ENCODE results near the gene TAF4. TPM values are rescaled to one million over a fixed set of nuclear protein-coding genes. Genes with fewer than 3 reads are reported as not detected.

Gene TAF4
- total RNA-seq, 4 donors from 2014 or later = 21.1 to 40.6 (median 22.1) TPM

DNA sequence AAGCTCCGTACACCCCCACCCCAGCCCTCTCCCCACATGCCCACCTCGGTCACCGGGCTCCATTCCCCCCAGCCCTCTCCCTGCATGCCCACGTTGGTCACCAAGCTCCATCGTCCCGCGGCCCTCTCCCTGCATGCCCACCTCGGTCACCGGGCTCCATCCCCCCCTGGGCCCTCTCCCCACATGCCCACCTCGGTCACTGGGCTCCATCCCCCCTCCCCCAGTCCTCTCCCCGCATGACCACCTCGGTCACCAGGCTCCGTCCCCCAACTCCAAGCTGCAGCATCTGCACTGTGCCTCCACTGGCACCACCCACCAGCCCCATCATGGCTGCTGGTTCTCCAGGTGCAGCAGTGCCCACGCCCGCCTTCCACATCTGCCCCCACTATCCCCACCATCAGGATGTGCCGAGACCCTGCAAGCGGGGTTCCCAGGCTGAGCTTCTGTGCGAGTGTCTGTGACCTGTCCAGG lies 16.8 kb downstream of the TAF4 start:
- intact Hi-C loops (cut with DNase I; ENCODE audit: low total_unique reads) = no loop called here
- no peak for DNase-seq (ENCODE audit: low spot score in 2 of 2)
- TF ChIP-seq POLR2A (IDR thresholded peaks at IDR 0.05) = no peak
- TF ChIP-seq, protein P1, sequence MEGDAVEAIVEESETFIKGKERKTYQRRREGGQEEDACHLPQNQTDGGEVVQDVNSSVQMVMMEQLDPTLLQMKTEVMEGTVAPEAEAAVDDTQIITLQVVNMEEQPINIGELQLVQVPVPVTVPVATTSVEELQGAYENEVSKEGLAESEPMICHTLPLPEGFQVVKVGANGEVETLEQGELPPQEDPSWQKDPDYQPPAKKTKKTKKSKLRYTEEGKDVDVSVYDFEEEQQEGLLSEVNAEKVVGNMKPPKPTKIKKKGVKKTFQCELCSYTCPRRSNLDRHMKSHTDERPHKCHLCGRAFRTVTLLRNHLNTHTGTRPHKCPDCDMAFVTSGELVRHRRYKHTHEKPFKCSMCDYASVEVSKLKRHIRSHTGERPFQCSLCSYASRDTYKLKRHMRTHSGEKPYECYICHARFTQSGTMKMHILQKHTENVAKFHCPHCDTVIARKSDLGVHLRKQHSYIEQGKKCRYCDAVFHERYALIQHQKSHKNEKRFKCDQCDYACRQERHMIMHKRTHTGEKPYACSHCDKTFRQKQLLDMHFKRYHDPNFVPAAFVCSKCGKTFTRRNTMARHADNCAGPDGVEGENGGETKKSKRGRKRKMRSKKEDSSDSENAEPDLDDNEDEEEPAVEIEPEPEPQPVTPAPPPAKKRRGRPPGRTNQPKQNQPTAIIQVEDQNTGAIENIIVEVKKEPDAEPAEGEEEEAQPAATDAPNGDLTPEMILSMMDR (IDR thresholded peaks at IDR 0.05) = no peak
- 88 to 90% methylated on average over 18 of the region's 18 CpGs for WGBS, 2 donors
- H3K4me3 ChIP-seq (ENCODE audit: low read depth, poor library complexity, severe bottlenecking) = no peak overlapping the region

DNA sequence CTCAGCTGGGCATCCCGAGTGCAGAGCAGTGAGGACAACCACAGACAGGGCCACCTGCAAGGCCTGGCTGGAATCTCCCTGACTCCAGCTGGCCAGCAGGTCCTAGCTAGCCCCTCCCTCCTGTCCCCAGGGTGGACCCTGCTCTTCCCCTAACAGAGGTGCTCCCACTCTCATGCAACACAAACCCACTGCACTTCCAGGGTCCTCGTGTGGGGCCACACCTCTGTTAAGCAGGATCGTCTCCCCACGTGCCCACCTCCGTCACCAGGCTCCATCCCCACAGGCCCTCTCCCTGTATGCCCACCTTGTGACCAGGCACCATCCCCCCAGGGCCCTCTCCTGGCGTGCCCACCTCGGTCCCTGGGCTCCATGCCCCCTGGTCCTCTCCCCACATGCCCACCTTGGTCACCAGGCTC lies 17.3 kb downstream of the TAF4 start:
- intact Hi-C loops (cut with DNase I; ENCODE audit: low total_unique reads) = no loop called here
- DNase-seq (ENCODE audit: low spot score in 2 of 2) = no peak
- TF ChIP-seq, protein P1 (IDR thresholded peaks at IDR 0.05) = no peak
- no peak for TF ChIP-seq POLR2A (IDR thresholded peaks at IDR 0.05)
- 82 to 86% methylated on average over 7 of the region's 7 CpGs for whole genome bisulfite sequencing, 2 donors
- H3K4me3 ChIP-seq (ENCODE audit: low read depth, poor library complexity, severe bottlenecking) = no peak overlapping the region

DNA sequence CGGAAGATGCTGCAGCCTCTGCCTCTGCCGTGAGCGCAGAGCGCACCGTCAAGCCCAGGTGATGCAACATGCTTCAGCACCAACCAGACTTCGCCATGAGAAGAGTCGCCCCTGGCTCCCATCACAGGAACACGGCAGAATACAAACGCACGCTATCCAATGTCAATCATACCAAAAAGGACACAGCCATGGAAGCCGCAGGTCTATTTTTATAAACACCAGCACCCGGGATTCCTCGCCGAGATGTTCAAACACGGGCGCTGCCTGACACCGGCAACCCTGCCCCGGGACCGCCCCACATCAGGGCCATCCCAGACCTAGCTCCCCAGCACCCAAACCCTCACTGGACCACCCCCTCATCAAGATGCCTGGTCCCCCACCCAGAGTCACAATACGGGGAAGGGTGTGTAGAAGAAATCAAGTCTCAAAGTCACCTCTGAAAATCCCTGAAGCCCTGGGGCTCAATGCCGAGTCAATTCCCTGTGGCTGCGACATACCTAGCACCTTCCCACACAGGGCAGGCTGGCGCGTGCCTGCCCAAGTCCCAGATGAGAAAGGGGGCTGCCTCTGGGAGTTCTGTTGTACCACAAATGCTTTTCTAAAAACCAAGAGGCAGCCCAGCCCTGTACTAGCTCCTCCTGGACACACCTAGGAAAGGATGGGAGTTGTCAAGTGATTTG lies 17.9 kb downstream of the TAF4 start:
- TF ChIP-seq POLR2A (IDR thresholded peaks at IDR 0.05) = no peak
- TF ChIP-seq, protein P1 (IDR thresholded peaks at IDR 0.05) = no peak
- 87 to 93% methylated on average over 24 of the region's 24 CpGs for whole genome bisulfite sequencing, 2 donors
- intact Hi-C loops (cut with DNase I; ENCODE audit: low total_unique reads) = no loop called here
- no peak overlapping the region for H3K4me3 ChIP-seq (ENCODE audit: low read depth, poor library complexity, severe bottlenecking)
- DNase-seq (ENCODE audit: low spot score in 2 of 2) = no peak

DNA sequence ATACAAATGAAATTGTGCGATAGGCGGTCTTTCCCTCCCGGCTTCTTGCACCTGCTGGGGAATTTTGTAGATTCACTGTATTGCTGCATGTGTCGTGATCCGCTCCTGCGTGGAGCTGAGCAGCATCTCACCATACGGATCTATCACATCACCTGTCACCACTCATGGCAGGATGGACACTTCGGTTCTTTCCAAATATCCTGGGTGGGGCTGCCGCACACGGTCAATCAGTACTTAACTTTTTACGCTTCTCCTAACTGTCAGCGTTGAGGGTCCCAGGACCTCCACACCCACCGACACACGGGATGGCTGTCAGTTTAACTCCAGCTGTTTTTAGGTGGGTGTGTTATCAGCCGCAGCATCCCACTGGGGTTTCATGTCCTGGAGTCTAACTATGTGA lies 19.2 kb downstream of the TAF4 start:
- 94 to 96% methylated on average over 15 of the region's 15 CpGs for WGBS, 2 donors
- TF ChIP-seq, protein P1 (IDR thresholded peaks at IDR 0.05) = no peak
- no peak for TF ChIP-seq POLR2A (IDR thresholded peaks at IDR 0.05)

DNA sequence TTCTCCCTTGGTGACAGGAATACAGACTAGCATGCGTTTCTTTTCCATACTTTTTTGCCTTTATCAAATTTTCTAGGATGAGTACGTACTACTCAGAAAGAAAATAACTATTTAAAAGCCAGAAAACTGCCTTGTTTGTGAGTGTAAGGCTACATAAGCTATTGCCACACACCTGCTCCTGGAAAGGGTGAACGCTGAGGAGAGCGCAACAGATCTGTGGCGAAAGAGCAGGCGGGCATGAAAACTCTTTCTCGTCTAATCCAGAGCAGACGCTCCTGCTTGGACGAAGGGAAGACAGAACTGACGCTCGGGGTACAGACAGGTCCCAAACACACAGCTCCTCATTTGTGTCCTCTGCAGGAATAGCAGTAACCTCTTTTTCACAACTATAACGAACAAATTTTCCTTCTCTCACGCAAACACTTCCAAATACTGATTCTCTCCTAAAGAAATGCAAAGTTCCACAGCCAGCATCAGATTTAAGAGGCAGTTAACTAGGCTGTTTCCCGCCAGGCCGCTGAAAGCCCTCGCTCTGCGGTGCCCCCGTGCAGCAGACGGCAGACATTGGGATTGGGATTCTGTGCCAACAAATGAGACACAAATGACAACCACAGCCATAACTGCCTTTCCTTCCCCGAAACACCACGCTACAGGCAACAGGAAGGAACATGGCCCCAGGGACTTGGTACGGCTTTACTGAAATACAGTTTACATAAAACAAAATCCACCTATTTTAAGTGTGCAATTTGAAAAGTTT lies 20.0 kb downstream of the TAF4 start:
- intact Hi-C loops (cut with DNase I; ENCODE audit: low total_unique reads) = no loop called here
- no peak for DNase-seq (ENCODE audit: low spot score in 2 of 2)
- 79 to 82% methylated on average over 22 of the region's 22 CpGs for WGBS, 2 donors
- no peak overlapping the region for H3K4me3 ChIP-seq (ENCODE audit: low read depth, poor library complexity, severe bottlenecking)
- TF ChIP-seq, protein P1 (IDR thresholded peaks at IDR 0.05) = no peak
- TF ChIP-seq POLR2A (IDR thresholded peaks at IDR 0.05) = no peak

More for the DNA sequence above, 19.2 kb downstream of the TAF4 start:
- no peak for DNase-seq (ENCODE audit: low spot score in 2 of 2)
- intact Hi-C loops (cut with DNase I; ENCODE audit: low total_unique reads) = no loop called here
- no peak overlapping the region for H3K4me3 ChIP-seq (ENCODE audit: low read depth, poor library complexity, severe bottlenecking)
